Measurements from ENCODE around the gene RNF182.
"Not testable (repeated sequence)": the region's sequence is repeated elsewhere in the genome, so short reads cannot be mapped to it uniquely, and the experiment has no call there.

Gene RNF182

GRCh38 chr6:13918686-13919250 lies 6.0 kb upstream of the RNF182 start:
- DNase-seq = no peak

- DNase-seq = no peak
Observed at GRCh38 chr6:13919861-13920260, 4.9 kb upstream of the RNF182 start.

- no peak for DNase-seq
Observed at GRCh38 chr6:13920552-13920951, 4.2 kb upstream of the RNF182 start.

GRCh38 chr6:13922750-13923149 lies 2.0 kb upstream of the RNF182 start:
- no peak for DNase-seq

- no peak for DNase-seq
Observed at GRCh38 chr6:13923527-13924145, 1.1 kb upstream of the RNF182 start.

- no peak for DNase-seq
Observed at GRCh38 chr6:13924146-13924948, 405 bp upstream of the RNF182 start.

- no peak for DNase-seq
Observed at GRCh38 chr6:13926378-13926777, 1.6 kb downstream of the RNF182 start.

- no peak for DNase-seq
Observed at GRCh38 chr6:13927203-13927602, 2.5 kb downstream of the RNF182 start.

- no peak for DNase-seq
Observed at GRCh38 chr6:13929196-13929595, 4.4 kb downstream of the RNF182 start.

- DNase-seq = no peak
Observed at GRCh38 chr6:13931797-13932402, 7.1 kb downstream of the RNF182 start.

- DNase-seq = no peak
Observed at GRCh38 chr6:13932785-13933184, 8.0 kb downstream of the RNF182 start.

GRCh38 chr6:13934721-13935120 lies 10.0 kb downstream of the RNF182 start:
- DNase-seq = no peak

- DNase-seq = no peak
Observed at GRCh38 chr6:13935190-13935880, 10.6 kb downstream of the RNF182 start.

- DNase-seq = not testable (repeated sequence)
Observed at GRCh38 chr6:13935881-13936261, 11.1 kb downstream of the RNF182 start.

- no peak for DNase-seq
Observed at GRCh38 chr6:13941902-13942301, 17.1 kb downstream of the RNF182 start.

- no peak for DNase-seq
Observed at GRCh38 chr6:13943943-13944342, 19.2 kb downstream of the RNF182 start.

- no peak for DNase-seq
Observed at GRCh38 chr6:13946506-13946905, 21.8 kb downstream of the RNF182 start.

GRCh38 chr6:13947611-13948178 lies 22.9 kb downstream of the RNF182 start:
- DNase-seq = no peak

- no peak for DNase-seq
Observed at GRCh38 chr6:13952101-13952500, 27.3 kb downstream of the RNF182 start.

- no peak for DNase-seq
Observed at GRCh38 chr6:13953061-13953705, 28.4 kb downstream of the RNF182 start.

- DNase-seq = no peak
Observed at GRCh38 chr6:13965582-13966127, 40.9 kb downstream of the RNF182 start.

GRCh38 chr6:13971303-13971702 lies 46.6 kb downstream of the RNF182 start:
- DNase-seq = no peak
